Smooth muscle cell of bladder (primary cell): Measurements from ENCODE around the gene PCDHGA6. TPM values are rescaled to one million over a fixed set of nuclear protein-coding genes. Genes with fewer than 3 reads are reported as not detected.

ENCODE experiments used
- total RNA-seq: library from RNA; depleted of rRNA; stranded (reverse); fragments of >200 nt; gene quantifications from 2 replicates; pipeline ENCODE4 v1.2.3, GENCODE V29; 2014

Gene PCDHGA6
- total RNA-seq, 1 donor from 2014 or later: 3.0 TPM

GRCh38 chr5:141407790-141408505, 34.3 kb downstream of the PCDHGA6 start, which contains the start of gene PCDHGB6:
TSS of gene PCDHGB6 (plus strand) at chr5:141408021. CDS start at chr5:141408203, 182 bp downstream.

GRCh38 chr5:141412854-141413539, 39.3 kb downstream of the PCDHGA6 start, which contains the start of gene PCDHGA10:
TSS of gene PCDHGA10 (plus strand) at chr5:141412987. CDS start at chr5:141413176, 189 bp downstream.

GRCh38 chr5:141417494-141418172, 43.9 kb downstream of the PCDHGA6 start, which contains the start of gene PCDHGB7:
TSS of gene PCDHGB7 (plus strand) at chr5:141417677. CDS start at chr5:141417860, 183 bp downstream.

GRCh38 chr5:141420855-141421488, 47.3 kb downstream of the PCDHGA6 start, which contains the start of gene PCDHGA11:
TSS of gene PCDHGA11 (plus strand) at chr5:141421051. CDS start at chr5:141421228, 177 bp downstream.

Other genes with a start within 250 kb of the PCDHGA6 start
- gene PCDHB5, start 238.7 kb upstream of the PCDHGA6 start, total RNA-seq: 0.57 and 1.4 TPM in 2 replicates
- gene PCDHB6, start 223.8 kb upstream of the PCDHGA6 start, total RNA-seq: under 0.01 and 0.09 TPM in 2 replicates
- 0.18 and 0.71 TPM in 2 replicates for gene PCDHB7, start 201.2 kb upstream of the PCDHGA6 start, total RNA-seq
- 0.09 and 0.43 TPM in 2 replicates for gene PCDHB8, start 196.1 kb upstream of the PCDHGA6 start, total RNA-seq
- 0.18 and 0.85 TPM in 2 replicates for gene PCDHB16, start 191.5 kb upstream of the PCDHGA6 start, total RNA-seq
- 0.09 and 0.14 TPM in 2 replicates for gene PCDHB9, start 186.7 kb upstream of the PCDHGA6 start, total RNA-seq
- gene PCDHB10, start 181.5 kb upstream of the PCDHGA6 start, total RNA-seq: 0.28 and 0.71 TPM in 2 replicates
- 0.18 and 0.28 TPM in 2 replicates for gene PCDHB11, start 174.3 kb upstream of the PCDHGA6 start, total RNA-seq
- gene PCDHB12, start 165.2 kb upstream of the PCDHGA6 start, total RNA-seq: 0.09 and 0.43 TPM in 2 replicates
- 0.28 TPM in 2 replicates for gene PCDHB13, start 160.0 kb upstream of the PCDHGA6 start, total RNA-seq
- gene PCDHB14, start 150.5 kb upstream of the PCDHGA6 start, total RNA-seq: 0.46 and 0.85 TPM in 2 replicates
- 0.46 and 0.71 TPM in 2 replicates for gene PCDHB15, start 128.5 kb upstream of the PCDHGA6 start, total RNA-seq
- 0.14 and 0.18 TPM in 2 replicates for gene SLC25A2, start 69.8 kb upstream of the PCDHGA6 start, total RNA-seq
- 75.2 and 97.5 TPM in 2 replicates for gene TAF7, start 53.1 kb upstream of the PCDHGA6 start, total RNA-seq
- gene PCDHGA1, start 43.4 kb upstream of the PCDHGA6 start, total RNA-seq: 1.1 TPM in 2 replicates
- 2.7 and 2.8 TPM in 2 replicates for gene PCDHGA2, start 35.1 kb upstream of the PCDHGA6 start, total RNA-seq
- gene PCDHGA3, start 30.1 kb upstream of the PCDHGA6 start, total RNA-seq: 0.85 and 1.4 TPM in 2 replicates
- gene PCDHGB1, start 23.8 kb upstream of the PCDHGA6 start, total RNA-seq: 2.3 and 3.3 TPM in 2 replicates
- 3.3 and 4.5 TPM in 2 replicates for gene PCDHGA4, start 18.9 kb upstream of the PCDHGA6 start, total RNA-seq
- gene PCDHGB2, start 13.9 kb upstream of the PCDHGA6 start, total RNA-seq: 2.4 and 2.7 TPM in 2 replicates
- 1.3 TPM in 2 replicates for gene PCDHGA5, start 9.7 kb upstream of the PCDHGA6 start, total RNA-seq
- 5.3 and 5.4 TPM in 2 replicates for gene PCDHGB3, start 3.6 kb upstream of the PCDHGA6 start, total RNA-seq
- gene PCDHGA7, start 8.9 kb downstream of the PCDHGA6 start, total RNA-seq: 4.1 and 4.6 TPM in 2 replicates
- gene PCDHGB4, start 13.8 kb downstream of the PCDHGA6 start, total RNA-seq: 26.9 and 27.5 TPM in 2 replicates
- gene PCDHGA8, start 18.7 kb downstream of the PCDHGA6 start, total RNA-seq: 3.0 and 3.3 TPM in 2 replicates
- 15.9 and 19.9 TPM in 2 replicates for gene PCDHGB5, start 24.1 kb downstream of the PCDHGA6 start, total RNA-seq
- 2.7 and 3.1 TPM in 2 replicates for gene PCDHGA9, start 28.9 kb downstream of the PCDHGA6 start, total RNA-seq
- gene PCDHGB6, start 34.1 kb downstream of the PCDHGA6 start, total RNA-seq: 2.7 and 3.1 TPM in 2 replicates
- gene PCDHGA10, start 39.1 kb downstream of the PCDHGA6 start, total RNA-seq: 4.3 and 5.4 TPM in 2 replicates
- gene PCDHGB7, start 43.8 kb downstream of the PCDHGA6 start, total RNA-seq: 6.3 and 6.9 TPM in 2 replicates
- 6.4 and 8.5 TPM in 2 replicates for gene PCDHGA11, start 47.2 kb downstream of the PCDHGA6 start, total RNA-seq
- 9.1 and 11.7 TPM in 2 replicates for gene PCDHGA12, start 56.6 kb downstream of the PCDHGA6 start, total RNA-seq
- gene PCDHGC3, start 102.1 kb downstream of the PCDHGA6 start, total RNA-seq: 38.1 and 41.7 TPM in 2 replicates
- 1.7 TPM in 2 replicates for gene PCDHGC4, start 111.1 kb downstream of the PCDHGA6 start, total RNA-seq
- 1.3 and 2.6 TPM in 2 replicates for gene PCDHGC5, start 115.2 kb downstream of the PCDHGA6 start, total RNA-seq
- 9.2 TPM in 2 replicates for gene DIAPH1, start 245.1 kb downstream of the PCDHGA6 start, total RNA-seq